Mesenchymal stem cell (in vitro differentiated cells and primary cell): ENCODE data around the gene KCNC1.

Source experiments
- DNase-seq: peaks from one replicate; pipeline ENCODE4 v3.0.0-alpha.2; 2013
- H2AFZ ChIP-seq: one replicate; pipeline ENCODE4 v1.6.1; 2013; ENCODE audit warnings: low read depth, mild to moderate bottlenecking, control low read depth, inconsistent platforms, low read length, moderate library complexity
- H2AK5ac ChIP-seq: 2 replicates; pipeline ENCODE4 v1.6.1; 2013; ENCODE audit warnings: low read length, moderate library complexity, mild to moderate bottlenecking, inconsistent platforms; ENCODE audit not compliant: severe bottlenecking
- H2BK120ac ChIP-seq: one replicate; pipeline ENCODE4 v1.6.1; 2013; ENCODE audit warnings: low read depth, mild to moderate bottlenecking, inconsistent platforms, low read length, moderate library complexity
- H2BK12ac ChIP-seq, 2 experiments: one replicate each; pipeline ENCODE4 v1.6.1; 2013; ENCODE audit warnings: inconsistent platforms in 2 of 2, low read length in 2 of 2, mild to moderate bottlenecking in 2 of 2, moderate library complexity in 2 of 2, control low read depth in 1 of 2
- H2BK15ac ChIP-seq: one replicate; pipeline ENCODE4 v1.6.1; 2013; ENCODE audit warnings: mild to moderate bottlenecking, low read depth, inconsistent platforms; ENCODE audit not compliant: poor library complexity, severe bottlenecking
- H2BK5ac ChIP-seq: 2 replicates; pipeline ENCODE4 v1.6.1; 2013; ENCODE audit warnings: low read depth, mild to moderate bottlenecking, low read length, control low read depth, inconsistent platforms; ENCODE audit not compliant: poor library complexity, severe bottlenecking
- H3K14ac ChIP-seq, 2 experiments: one replicate each; pipeline ENCODE4 v1.6.1; 2013; ENCODE audit warnings: inconsistent platforms in 2 of 2, low read length in 2 of 2, control low read depth in 1 of 2, mild to moderate bottlenecking in 1 of 2, moderate library complexity in 1 of 2
- H3K18ac ChIP-seq, 2 experiments: one replicate each; pipeline ENCODE4 v1.6.1; 2013; ENCODE audit warnings: inconsistent platforms in 2 of 2, low read length in 2 of 2, control low read depth in 1 of 2, low read depth in 1 of 2, mild to moderate bottlenecking in 1 of 2
- H3K23ac ChIP-seq, 2 experiments: one replicate each; pipeline ENCODE4 v1.6.1; 2013; ENCODE audit warnings: inconsistent platforms in 2 of 2, low read length in 2 of 2, mild to moderate bottlenecking in 2 of 2, moderate library complexity in 2 of 2, control low read depth in 1 of 2
- H3K27ac ChIP-seq: 2 replicates; pipeline ENCODE4 v1.5.1; 2013; ENCODE audit warnings: mild to moderate bottlenecking, moderate library complexity, low read length, control low read depth, inconsistent platforms; ENCODE audit not compliant: poor library complexity, severe bottlenecking
- H3K27me3 ChIP-seq, 2 experiments: 2 replicates each; pipeline versions ENCODE4 v1.6.1 to v1.7.0; 2013; ENCODE audit warnings: low read length in 2 of 2, mild to moderate bottlenecking in 2 of 2, moderate library complexity in 2 of 2, control low read depth in 1 of 2, inconsistent platforms in 1 of 2; ENCODE audit not compliant: control insufficient read depth in 1 of 2, insufficient read depth in 1 of 2
- H3K36me3 ChIP-seq, 2 experiments: 2 replicates each; pipeline versions ENCODE4 v1.6.1 to v1.7.0; 2013; ENCODE audit warnings: low read length in 2 of 2, control low read depth in 1 of 2, inconsistent platforms in 1 of 2, low read depth in 1 of 2, mild to moderate bottlenecking in 1 of 2; ENCODE audit not compliant: insufficient read depth in 2 of 2, control insufficient read depth in 1 of 2
- H3K4ac ChIP-seq, 2 experiments: one replicate each; pipeline ENCODE4 v1.6.1; 2013; ENCODE audit warnings: inconsistent platforms in 2 of 2, low read length in 2 of 2, mild to moderate bottlenecking in 2 of 2, moderate library complexity in 2 of 2, control low read depth in 1 of 2, low read depth in 1 of 2
- H3K4me1 ChIP-seq: 2 replicates; pipeline ENCODE4 v1.6.1; 2013; ENCODE audit warnings: low read depth, low read length, control low read depth; ENCODE audit not compliant: control insufficient read depth, insufficient read depth
- H3K4me2 ChIP-seq: 2 replicates; pipeline ENCODE4 v1.6.1; 2013; ENCODE audit warnings: low read length, mild to moderate bottlenecking, inconsistent platforms; ENCODE audit not compliant: poor library complexity, severe bottlenecking
- H3K4me3 ChIP-seq, 2 experiments: 2 replicates each; pipeline versions ENCODE4 v1.5.1 to v1.7.0; 2013; ENCODE audit warnings: low read length in 2 of 2, mild to moderate bottlenecking in 2 of 2, control low read depth in 1 of 2, low read depth in 1 of 2; ENCODE audit not compliant: insufficient read depth in 1 of 2
- H3K79me1 ChIP-seq: replicated peaks from 2 replicates; pipeline ENCODE4 v1.6.1; 2013; ENCODE audit warnings: mild to moderate bottlenecking, control low read depth, low read length, inconsistent platforms; ENCODE audit not compliant: poor library complexity, severe bottlenecking
- H3K9ac ChIP-seq: 2 replicates; pipeline ENCODE4 v1.7.0; 2013; ENCODE audit warnings: mild to moderate bottlenecking, low read length, moderate library complexity
- H3K9me3 ChIP-seq: 2 replicates; pipeline ENCODE4 v1.7.0; 2013; ENCODE audit warnings: mild to moderate bottlenecking, low read length; ENCODE audit not compliant: control insufficient read depth
- H4K8ac ChIP-seq: one replicate; pipeline ENCODE4 v1.6.1; 2013; ENCODE audit warnings: inconsistent platforms, mild to moderate bottlenecking, low read length, moderate library complexity
- H4K91ac ChIP-seq: one replicate; pipeline ENCODE4 v1.6.1; 2013; ENCODE audit warnings: mild to moderate bottlenecking, low read length, inconsistent platforms
- WGBS: methylation state at CpG from one replicate; pipeline ENCODE4 v1.1.7; 2013; ENCODE audit warnings: mixed read lengths; 5-methylcytosine and 5-hydroxymethylcytosine counted together

Gene KCNC1

GRCh38 chr11:17792161-17792560, 57.6 kb downstream of the KCNC1 start:
- Histone ChIP-seq H3K4me2 (no peak overlapping the region), H3K23ac (no peak overlapping the region), H2BK15ac (no peak overlapping the region), H2BK5ac (no peak overlapping the region), H2BK120ac (no peak overlapping the region), H4K91ac (no peak overlapping the region), H3K14ac (peak overlapping the region in 1 of 2 experiments; percentile 13), H3K4me3 (peak overlapping the region in 1 of 2 experiments; percentile 1), H4K8ac (peak overlapping the region; percentile 7), H2AK5ac (no peak overlapping the region), H3K4ac (no peak overlapping the region), H3K4me1 (peaks cover under 1% of the 10 kb centered on the region), H3K9me3 (no peaks in the 10 kb centered on the region), H3K27me3 (no peaks in the 10 kb centered on the region), H3K27ac (no peak overlapping the region), H2BK12ac (no peak overlapping the region), H3K36me3 (no peaks in the 10 kb centered on the region), H3K9ac (no peak overlapping the region), H2AFZ (no peak overlapping the region), H3K18ac (no peak overlapping the region), H3K79me1 (no peaks in the 10 kb centered on the region)
- DNase-seq = no peak
- 88% methylated on average over 7 of the region's 9 CpGs for WGBS

GRCh38 chr11:17793642-17794170, 59.1 kb downstream of the KCNC1 start:
- Histone ChIP-seq H3K27me3 (no peaks in the 10 kb centered on the region), H3K9ac (no peak overlapping the region), H3K23ac (no peak overlapping the region), H2AK5ac (no peak overlapping the region), H3K4me1 (no peaks in the 10 kb centered on the region), H4K91ac (no peak overlapping the region), H3K4me3 (no peak overlapping the region), H2BK15ac (no peak overlapping the region), H4K8ac (no peak overlapping the region), H2AFZ (no peak overlapping the region), H3K27ac (no peak overlapping the region), H3K18ac (no peak overlapping the region), H3K79me1 (no peaks in the 10 kb centered on the region), H2BK12ac (no peak overlapping the region), H3K4ac (no peak overlapping the region), H3K14ac (no peak overlapping the region), H3K36me3 (no peaks in the 10 kb centered on the region), H2BK5ac (no peak overlapping the region), H2BK120ac (no peak overlapping the region), H3K4me2 (no peak overlapping the region), H3K9me3 (no peaks in the 10 kb centered on the region)
- no peak for DNase-seq
- WGBS = 89% methylated on average over 7 of the region's 7 CpGs

- Histone ChIP-seq H2AK5ac (no peak overlapping the region), H3K23ac (no peak overlapping the region), H3K27me3 (no peaks in the 10 kb centered on the region), H2BK120ac (no peak overlapping the region), H3K4me3 (no peak overlapping the region), H3K4me1 (no peaks in the 10 kb centered on the region), H3K18ac (no peak overlapping the region), H3K9ac (no peak overlapping the region), H3K9me3 (no peaks in the 10 kb centered on the region), H3K36me3 (peaks cover 0 to 2% of the 10 kb centered on the region in 2 experiments), H3K4me2 (no peak overlapping the region), H2BK5ac (no peak overlapping the region), H3K4ac (no peak overlapping the region), H4K91ac (no peak overlapping the region), H2AFZ (no peak overlapping the region), H2BK15ac (no peak overlapping the region), H4K8ac (no peak overlapping the region), H3K14ac (no peak overlapping the region), H3K79me1 (no peaks in the 10 kb centered on the region), H2BK12ac (no peak overlapping the region), H3K27ac (no peak overlapping the region)
- no peak for DNase-seq
- WGBS = 92% methylated on average over 5 of the region's 5 CpGs
Measured at GRCh38 chr11:17794981-17795380, 60.4 kb downstream of the KCNC1 start.

GRCh38 chr11:17796154-17796553, 61.6 kb downstream of the KCNC1 start:
- H2BK12ac ChIP-seq = no peak overlapping the region
- H2AK5ac ChIP-seq = no peak overlapping the region

More at GRCh38 chr11:17796154-17796553, 61.6 kb downstream of the KCNC1 start:
- H3K79me1 ChIP-seq = no peaks in the 10 kb centered on the region
- H3K4ac ChIP-seq = no peak overlapping the region
- no peaks in the 10 kb centered on the region for H3K4me1 ChIP-seq
- H2BK5ac ChIP-seq = no peak overlapping the region
- no peaks in the 10 kb centered on the region for H3K9me3 ChIP-seq
- H3K36me3 ChIP-seq = peaks cover 0 to 2% of the 10 kb centered on the region in 2 experiments
- H2AFZ ChIP-seq = no peak overlapping the region
- DNase-seq = no peak
- no peak overlapping the region for H3K4me2 ChIP-seq
- WGBS = 83% methylated on average over 2 of the region's 2 CpGs
- no peak overlapping the region for H4K91ac ChIP-seq
- no peak overlapping the region for H2BK15ac ChIP-seq
- H3K23ac ChIP-seq = no peak overlapping the region
- no peak overlapping the region for H3K9ac ChIP-seq
- no peak overlapping the region for H3K27ac ChIP-seq
- H3K4me3 ChIP-seq = no peak overlapping the region
- no peak overlapping the region for H3K14ac ChIP-seq
- no peak overlapping the region for H3K18ac ChIP-seq
- H2BK120ac ChIP-seq = no peak overlapping the region
- no peak overlapping the region for H4K8ac ChIP-seq
- no peaks in the 10 kb centered on the region for H3K27me3 ChIP-seq
